IMR-90 (cell line): ENCODE results near the gene CGNL1. TPM values are rescaled to one million over a fixed set of nuclear protein-coding genes. Genes with fewer than 3 reads are reported as not detected.

Source experiments
- ATAC-seq: fragments of 200-7000 bp; cut with Tn5 transposase; 2 replicates; pipeline ENCODE4 v1.9.1; 2020; ENCODE audit warnings: low read depth, mild to moderate bottlenecking, moderate library complexity
- BruUV-seq: library from RNA; stranded (reverse); fragments of 400-500 nt; replicated peaks from 2 replicates; lab custom pipeline; 2021; lab: Mats Ljungman, UMichigan
- CTCF ChIA-PET: fragments of 300-600 bp; formaldehyde crosslinking; extraction: SDS; loops from one replicate; lab custom pipeline; 2021; ENCODE audit warnings: antibody characterized with exemption; lab: Yijun Ruan, JAX
- POLR2A ChIA-PET: fragments of 300-600 bp; sonication (Branson Sonifier 250); formaldehyde crosslinking; loops from one replicate; lab custom pipeline; 2022; ENCODE audit warnings: antibody characterized with exemption; ENCODE audit not compliant: unreplicated experiment; lab: Charles Lee
- DNase-seq: peaks from one replicate; pipeline ENCODE4 v3.0.0; 2013
- H2AFZ ChIP-seq: replicated peaks from 2 replicates; pipeline ENCODE3; 2013; ENCODE audit warnings: low read length, mild to moderate bottlenecking; ENCODE audit not compliant: poor library complexity
- H2AK5ac ChIP-seq: 2 replicates; pipeline ENCODE4 v1.6.1; 2013; ENCODE audit warnings: low read depth, low read length, inconsistent platforms
- H2AK9ac ChIP-seq: replicated peaks from 2 replicates; pipeline ENCODE3; 2013; ENCODE audit warnings: mild to moderate bottlenecking, low read depth, low read length, moderate library complexity; ENCODE audit not compliant: poor library complexity
- H2BK120ac ChIP-seq: 2 replicates; pipeline ENCODE4 v1.6.1; 2013; ENCODE audit warnings: low read depth, low read length, inconsistent platforms
- H2BK15ac ChIP-seq: 3 replicates; pipeline ENCODE4 v1.6.1; 2013; ENCODE audit warnings: low read depth, low read length, inconsistent platforms
- H2BK20ac ChIP-seq: 2 replicates; pipeline ENCODE4 v1.6.1; 2013; ENCODE audit warnings: low read depth, mild to moderate bottlenecking, inconsistent platforms, low read length, moderate library complexity
- H2BK5ac ChIP-seq: 2 replicates; pipeline ENCODE4 v1.6.1; 2013; ENCODE audit warnings: mild to moderate bottlenecking, low read depth, low read length, inconsistent platforms; ENCODE audit not compliant: poor library complexity, severe bottlenecking
- H3K14ac ChIP-seq: replicated peaks from 2 replicates; pipeline ENCODE4 v1.6.1; 2013; ENCODE audit warnings: low read depth, low read length, inconsistent platforms
- H3K18ac ChIP-seq: 2 replicates; pipeline ENCODE4 v1.6.1; 2013; ENCODE audit warnings: low read depth, low read length, control low read depth
- H3K23ac ChIP-seq: 2 replicates; pipeline ENCODE4 v1.6.1; 2013; ENCODE audit warnings: low read depth, low read length, inconsistent platforms
- H3K27ac ChIP-seq: 2 replicates; pipeline ENCODE4 v1.5.1; 2013; ENCODE audit warnings: mild to moderate bottlenecking, control low read depth, low read length; ENCODE audit not compliant: insufficient read depth
- H3K27me3 ChIP-seq: 2 replicates; pipeline ENCODE4 v1.6.1; 2013; ENCODE audit warnings: low read length; ENCODE audit not compliant: control insufficient read depth, insufficient read depth
- H3K36me3 ChIP-seq: 2 replicates; pipeline ENCODE4 v1.6.1; 2013; ENCODE audit warnings: low read length, mixed read lengths; ENCODE audit not compliant: control insufficient read depth, insufficient read depth
- H3K4ac ChIP-seq: 2 replicates; pipeline ENCODE4 v1.6.1; 2013; ENCODE audit warnings: low read depth, low read length, inconsistent platforms
- H3K4me1 ChIP-seq: 2 replicates; pipeline ENCODE4 v1.6.1; 2013; ENCODE audit warnings: low read length, mixed read lengths; ENCODE audit not compliant: control insufficient read depth, insufficient read depth
- H3K4me2 ChIP-seq: 2 replicates; pipeline ENCODE4 v1.6.1; 2013; ENCODE audit warnings: low read depth, mild to moderate bottlenecking, control low read depth, low read length, moderate library complexity
- H3K4me3 ChIP-seq: 2 replicates; pipeline ENCODE4 v1.5.1; 2013; ENCODE audit warnings: low read depth, mild to moderate bottlenecking, control low read depth, low read length, moderate library complexity; ENCODE audit not compliant: insufficient read depth
- H3K56ac ChIP-seq: 2 replicates; pipeline ENCODE4 v1.6.1; 2013; ENCODE audit warnings: low read length, inconsistent platforms; ENCODE audit not compliant: insufficient read depth; ENCODE audit errors: extremely low read depth
- H3K79me1 ChIP-seq, 2 experiments: 2 replicates each; pipeline ENCODE4 v1.6.1; 2013; ENCODE audit warnings: low read length in 2 of 2, inconsistent platforms in 1 of 2, low read depth in 1 of 2
- H3K9ac ChIP-seq: 2 replicates; pipeline ENCODE4 v1.6.1; 2013; ENCODE audit warnings: low read depth, low read length, control low read depth
- H3K9me1 ChIP-seq: 2 replicates; pipeline ENCODE4 v1.6.1; 2013; ENCODE audit warnings: low read length, inconsistent platforms; ENCODE audit not compliant: insufficient read depth
- H3K9me3 ChIP-seq: 2 replicates; pipeline ENCODE4 v1.6.1; 2013; ENCODE audit warnings: low read length; ENCODE audit not compliant: control insufficient read depth, insufficient read depth
- H4K20me1 ChIP-seq: 2 replicates; pipeline ENCODE4 v1.6.1; 2013; ENCODE audit warnings: low read length, inconsistent platforms; ENCODE audit not compliant: insufficient read depth
- H4K5ac ChIP-seq: 2 replicates; pipeline ENCODE4 v1.6.1; 2013; ENCODE audit warnings: mild to moderate bottlenecking, low read depth, low read length, control low read depth
- H4K8ac ChIP-seq, 2 experiments: 2 replicates each; pipeline ENCODE4 v1.6.1; 2013; ENCODE audit warnings: low read depth in 2 of 2, low read length in 2 of 2, control low read depth in 1 of 2, inconsistent platforms in 1 of 2
- H4K91ac ChIP-seq: 2 replicates; pipeline ENCODE4 v1.6.1; 2013; ENCODE audit warnings: low read depth, low read length, inconsistent platforms; ENCODE audit not compliant: insufficient read depth
- BHLHE40 ChIP-seq: fragments of 150-350 bp; IDR thresholded peaks from 2 replicates; pipeline ENCODE4 v1.6.1; 2016; ENCODE audit warnings: mild to moderate bottlenecking, low read depth, low read length
- CEBPB ChIP-seq: IDR thresholded peaks from 2 replicates; pipeline ENCODE4 v1.6.1; 2012; ENCODE audit warnings: low read depth, low read length, improper control_type of control experiment
- CHD1 ChIP-seq: IDR thresholded peaks from 2 replicates; pipeline ENCODE4 v1.6.1; 2012; ENCODE audit warnings: low read depth, low read length, improper control_type of control experiment
- CTCF ChIP-seq: conservative IDR thresholded peaks from 2 replicates; pipeline ENCODE4 v1.5.1; 2012; ENCODE audit warnings: mild to moderate bottlenecking, low read depth, low read length, improper control_type of control experiment
- ELK1 ChIP-seq: fragments of 150-350 bp; IDR thresholded peaks from 2 replicates; pipeline ENCODE4 v1.6.1; 2016; ENCODE audit warnings: low read depth, mild to moderate bottlenecking, low read length, moderate library complexity, borderline replicate concordance
- FOS ChIP-seq: fragments of 150-350 bp; IDR thresholded peaks from 2 replicates; pipeline ENCODE4 v1.6.1; 2016; ENCODE audit warnings: low read depth, low read length
- MAFK ChIP-seq: IDR thresholded peaks from 2 replicates; pipeline ENCODE4 v1.6.1; 2012; ENCODE audit warnings: low read depth, low read length, improper control_type of control experiment
- MAZ ChIP-seq: IDR thresholded peaks from 2 replicates; pipeline ENCODE4 v1.6.1; 2012; ENCODE audit warnings: low read depth, mild to moderate bottlenecking, low read length, improper control_type of control experiment, moderate library complexity, borderline replicate concordance
- MXI1 ChIP-seq: IDR thresholded peaks from 2 replicates; pipeline ENCODE4 v1.6.1; 2012; ENCODE audit warnings: low read depth, mild to moderate bottlenecking, low read length, moderate library complexity, borderline replicate concordance
- NFE2L2 ChIP-seq: fragments of 150-350 bp; IDR thresholded peaks from 2 replicates; pipeline ENCODE4 v1.6.1; 2016; ENCODE audit warnings: low read depth, mild to moderate bottlenecking, low read length
- POLR2A ChIP-seq: IDR thresholded peaks from 2 replicates; pipeline ENCODE4 v1.6.1; 2012; ENCODE audit warnings: mild to moderate bottlenecking, low read depth, low read length
- RAD21 ChIP-seq: IDR thresholded peaks from 2 replicates; pipeline ENCODE4 v1.6.1; 2012; ENCODE audit warnings: low read length, improper control_type of control experiment
- RCOR1 ChIP-seq: IDR thresholded peaks from 2 replicates; pipeline ENCODE4 v1.6.1; 2012; ENCODE audit warnings: mild to moderate bottlenecking, low read length, improper control_type of control experiment; ENCODE audit not compliant: insufficient replicate concordance
- RFX5 ChIP-seq: IDR thresholded peaks from 2 replicates; pipeline ENCODE4 v1.8.0; 2012; ENCODE audit warnings: low read depth, mild to moderate bottlenecking, low read length, moderate library complexity
- SMC3 ChIP-seq: fragments of 150-350 bp; IDR thresholded peaks from 2 replicates; pipeline ENCODE4 v1.6.1; 2016; ENCODE audit warnings: low read depth, mild to moderate bottlenecking, antibody characterized with exemption, low read length, moderate library complexity
- USF2 ChIP-seq: fragments of 150-350 bp; IDR thresholded peaks from 2 replicates; pipeline ENCODE4 v1.6.1; 2017; ENCODE audit warnings: mild to moderate bottlenecking, antibody characterized with exemption, low read length, low read depth
- WGBS, 2 experiments: methylation state at CpG; one replicate each; pipeline versions ENCODE4 v1.1.5 to v1.1.7; 2013; ENCODE audit warnings: missing lambda C conversion rate in 2 of 2; ENCODE audit not compliant: insufficient read length in 1 of 2; ENCODE audit errors: extremely low coverage in 2 of 2; 5-methylcytosine and 5-hydroxymethylcytosine counted together
- dilution Hi-C: fragments of 300-500 bp; cut with HindIII; formaldehyde crosslinking; loops from one replicate; pipeline ENCODE4 v1.14.3; 2018; ENCODE audit warnings: low sequenced_read_pairs; ENCODE audit not compliant: unreplicated experiment
- in situ Hi-C: fragments of 300-500 bp; cut with MboI; formaldehyde crosslinking; loops from 3 replicates; pipeline ENCODE4 v1.14.3; 2019; ENCODE audit warnings: low sequenced_read_pairs, inconsistent platforms, mixed read lengths
- intact Hi-C: fragments of 100-400 bp; cut with micrococcal nuclease; formaldehyde crosslinking; loops from 2 replicates; pipeline ENCODE4 v1.10.0; 2022
- polyA plus RNA-seq, 3 experiments: library from polyadenylated mRNA; depleted of rRNA; stranded (reverse); fragments of >200 nt; gene quantifications; 2 replicates each; pipeline ENCODE4 v1.2.3, GENCODE V29; 2012; ENCODE audit warnings: low replicate concordance in 1 of 3
- total RNA-seq: library from RNA; depleted of rRNA; stranded (reverse); fragments of >200 nt; gene quantifications from 2 replicates; pipeline ENCODE4 v1.2.3, GENCODE V29; 2012

The CGNL1 gene
- total and polyA plus RNA-seq, 2 of the 4 experiments (the other 2 are of a cell fraction) = 0.07 to 0.18 TPM

- intact Hi-C loops = no loop called here
- no peak overlapping the region for H3K18ac ChIP-seq
- no TSS peak for BruUV-seq
- H3K4ac ChIP-seq = no peak overlapping the region
- H2BK20ac ChIP-seq = no peak overlapping the region
- H2BK120ac ChIP-seq = no peak overlapping the region
- no peak overlapping the region for H3K27ac ChIP-seq
- ChIA-PET POLR2A (no interaction called here), CTCF (interaction anchor here (1.4 kb wide), 1 partner anchor 18 kb away, joined by 3 read pairs; no protein-coding TSS in a partner anchor)
- no peak overlapping the region for H3K56ac ChIP-seq
- peaks cover 8% of the 10 kb centered on the region for H3K4me1 ChIP-seq
- H2BK5ac ChIP-seq = no peak overlapping the region
- H3K27me3 ChIP-seq = peaks cover 27% of the 10 kb centered on the region
- ATAC-seq (no peak), DNase-seq (no peak)
- TF ChIP-seq BHLHE40 (no peak), RAD21 (no peak), ELK1 (no peak), NFE2L2 (no peak), RCOR1 (no peak), MXI1 (no peak), SMC3 (no peak), POLR2A (no peak), CEBPB (no peak), CHD1 (no peak), CTCF (no peak), FOS (no peak), USF2 (no peak), MAZ (no peak), RFX5 (no peak), MAFK (no peak)
- peaks cover 10% of the 10 kb centered on the region for H3K9me1 ChIP-seq
- no peak overlapping the region for H3K14ac ChIP-seq
- H4K20me1 ChIP-seq = no peaks in the 10 kb centered on the region
- in situ Hi-C loops = loop anchor here (25.0 kb wide), 2 partner anchors 635 to 735 kb away; partner anchors contain the start of gene TCF12
- no peak overlapping the region for H2AK9ac ChIP-seq
- dilution Hi-C loops = loop anchor here (25.0 kb wide), 1 partner anchor 210 kb away; no protein-coding TSS in a partner anchor
- H3K4me3 ChIP-seq = no peak overlapping the region
- no peak overlapping the region for H2AK5ac ChIP-seq
- no peaks in the 10 kb centered on the region for H3K79me1 ChIP-seq
- no peaks in the 10 kb centered on the region for H3K9me3 ChIP-seq
- WGBS, 2 experiments = 17% methylated on average over 2 of the region's 11 CpGs; no CpG with 5 or more reads in 1 of the 2 experiments
- H2AFZ ChIP-seq = peak overlapping the region; percentile 26
- H4K5ac ChIP-seq = no peak overlapping the region
- no peaks in the 10 kb centered on the region for H3K36me3 ChIP-seq
- H3K23ac ChIP-seq = no peak overlapping the region
- no peak overlapping the region for H3K4me2 ChIP-seq
- no peak overlapping the region for H3K9ac ChIP-seq
- no peak overlapping the region for H4K8ac ChIP-seq
- no peak overlapping the region for H2BK15ac ChIP-seq
- H4K91ac ChIP-seq = no peak overlapping the region
Observed at GRCh38 chr15:57547243-57547755, 171.0 kb downstream of the CGNL1 start.
